ENCODE results near the gene RBBP5.

- TF ChIP-seq CTCF (IDR thresholded peaks at IDR 0.05; ENCODE audit: low read length) (no peak), EZH2 (IDR thresholded peaks at IDR 0.05; ENCODE audit: borderline replicate concordance, low read length) (no peak)
Measured at GRCh38 chr1:205069371-205070125, 52.2 kb downstream of the RBBP5 start.

Measured in OCI-LY1 (cell line).